ENCODE data around the gene IFT172. TPM values are rescaled to one million over a fixed set of nuclear protein-coding genes. Genes with fewer than 3 reads are reported as not detected.

The IFT172 gene
- total RNA-seq, 2 experiments from 2014 or later: 12.1 to 13.9 TPM

Other genes starting within 250 kb of the IFT172 start
- gene SLC30A3, start 226.7 kb downstream of the IFT172 start, total RNA-seq: under 1 TPM; 0.23 to 0.59 TPM
- not detected for gene DNAJC5G, start 214.3 kb downstream of the IFT172 start, total RNA-seq
- under 1 TPM; 0.15 to 0.30 TPM for gene TRIM54, start 207.3 kb downstream of the IFT172 start, total RNA-seq
- 1 to 10 TPM; 1.0 to 1.1 TPM for gene UCN, start 181.3 kb downstream of the IFT172 start, total RNA-seq
- gene MPV17, start 166.6 kb downstream of the IFT172 start, total RNA-seq: 10 to 100 TPM; 89.3 to 92.8 TPM
- 10 to 100 TPM; 76.1 to 76.6 TPM for gene GTF3C2, start 133.0 kb downstream of the IFT172 start, total RNA-seq
- 10 to 100 TPM; 43.6 to 46.6 TPM for gene EIF2B4, start 119.4 kb downstream of the IFT172 start, total RNA-seq
- 100 to 1,000 TPM; 111 to 112 TPM for gene SNX17, start 119.1 kb downstream of the IFT172 start, total RNA-seq
- 1 to 10 TPM; 8.2 to 9.5 TPM for gene ZNF513, start 109.0 kb downstream of the IFT172 start, total RNA-seq
- 100 to 1,000 TPM; 179 to 181 TPM for gene PPM1G, start 80.2 kb downstream of the IFT172 start, total RNA-seq
- 10 to 100 TPM; 65.0 to 71.2 TPM for gene NRBP1, start 61.1 kb downstream of the IFT172 start, total RNA-seq
- 1 to 10 TPM; 3.9 to 4.6 TPM for gene KRTCAP3, start 47.4 kb downstream of the IFT172 start, total RNA-seq
- gene FNDC4, start 5.5 kb upstream of the IFT172 start, total RNA-seq: not detected
- gene GCKR, start 7.1 kb upstream of the IFT172 start, total RNA-seq: not detected
- gene ZNF512, start 93.3 kb upstream of the IFT172 start, total RNA-seq: 10 to 100 TPM; 22.4 to 23.3 TPM
- under 1 TPM in 1 of 2 experiments, not detected in 1; 0.25 TPM for gene CCDC121, start 139.3 kb upstream of the IFT172 start, total RNA-seq
- gene GPN1, start 139.3 kb upstream of the IFT172 start, total RNA-seq: 10 to 100 TPM; 60.7 to 62.5 TPM
- 10 to 100 TPM; 27.5 to 31.0 TPM for gene SUPT7L, start 173.9 kb upstream of the IFT172 start, total RNA-seq
- 10 to 100 TPM; 27.8 to 28.7 TPM for gene SLC4A1AP, start 174.1 kb upstream of the IFT172 start, total RNA-seq